ENCODE results near the gene CRIP3. TPM values are rescaled to one million over a fixed set of nuclear protein-coding genes. Genes with fewer than 3 reads are reported as not detected.

Gene CRIP3
- total and polyA plus RNA-seq, 2 of the 8 experiments (the other 6 are each of a cell fraction or from before 2014, with no cell fraction given) = 34.0 to 46.3 TPM

DNA sequence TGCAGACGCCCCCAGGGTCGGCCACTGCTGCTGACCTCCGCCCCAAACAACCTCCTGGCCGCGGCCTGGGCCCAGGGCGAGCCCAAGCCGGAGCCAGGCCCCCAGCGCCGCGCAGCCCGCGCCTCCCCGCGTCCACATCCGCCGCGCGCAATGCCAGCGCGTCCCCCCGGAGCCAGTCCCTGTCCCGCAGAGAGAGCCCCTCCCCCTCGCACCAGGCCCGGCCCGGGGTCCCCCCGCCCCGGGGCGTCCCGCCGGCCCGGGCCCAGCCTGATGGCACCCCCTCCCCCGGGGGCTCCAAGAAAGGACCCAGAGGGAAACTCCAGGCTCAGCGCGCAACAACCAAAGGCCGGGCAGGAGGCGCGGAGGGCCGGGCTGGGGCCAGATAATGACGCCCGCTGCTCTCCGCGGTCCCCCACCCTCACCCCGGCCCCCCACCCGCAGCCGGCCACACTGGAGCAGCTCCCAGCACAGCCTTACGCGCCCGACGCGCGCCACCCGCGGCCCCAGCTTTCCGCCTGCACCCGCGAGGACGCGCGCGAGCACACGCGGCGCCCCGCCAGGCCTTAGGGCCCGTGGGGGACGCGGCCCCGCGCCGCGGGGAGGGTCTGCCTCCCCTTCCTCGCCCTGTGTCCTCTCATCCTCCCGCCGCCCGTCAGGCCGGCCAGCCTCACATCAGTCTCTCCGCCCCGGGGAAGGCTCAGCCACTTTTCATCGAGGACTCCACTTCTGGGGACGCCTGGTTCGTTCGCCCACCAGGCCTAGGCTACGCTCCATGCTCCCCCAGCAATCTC lies 23.4 kb downstream of the CRIP3 start:
- H3K18ac ChIP-seq (ENCODE audit: extremely low read depth, low read length) = no peak overlapping the region
- peak overlapping the region; percentile 44 to 72; a peak in 3 of 4 replicates for H3K4me2 ChIP-seq (ENCODE audit: insufficient read depth in 1 of 2, low read depth in 2 of 2, low read length in 2 of 2)
- H3K9ac ChIP-seq (replicated peaks in 1 of 4; ENCODE audit: extremely low read depth in 1 of 4, low read depth in 3 of 4, low read length in 3 of 4) = no peak overlapping the region; a peak in 1 of 7 replicates
- H2BK20ac ChIP-seq (ENCODE audit: low read length) = no peak overlapping the region
- H3K56ac ChIP-seq (replicated peaks; ENCODE audit: insufficient read length, low read depth, low read length) = no peak overlapping the region
- no peaks in the 10 kb centered on the region for H3K36me3 ChIP-seq (ENCODE audit: control insufficient read depth in 2 of 4, insufficient read depth in 4 of 4, low read length in 3 of 4)
- H3K79me1 ChIP-seq (ENCODE audit: low read depth, low read length) = no peaks in the 10 kb centered on the region
- TF ChIP-seq EZH2 (IDR thresholded peaks at IDR 0.05; ENCODE audit: low read depth, low read length, severe bottlenecking) = peak; percentile 55
- TF ChIP-seq KDM4A (IDR thresholded peaks at IDR 0.05; ENCODE audit: low read depth, low read length, severe bottlenecking) = peak; percentile 59
- TF ChIP-seq GABPA (IDR thresholded peaks at IDR 0.05; ENCODE audit: borderline replicate concordance, insufficient read depth, low read length) = peak; percentile 51; the same call in 1 of the 2 replicates
- TF ChIP-seq, protein P1, sequence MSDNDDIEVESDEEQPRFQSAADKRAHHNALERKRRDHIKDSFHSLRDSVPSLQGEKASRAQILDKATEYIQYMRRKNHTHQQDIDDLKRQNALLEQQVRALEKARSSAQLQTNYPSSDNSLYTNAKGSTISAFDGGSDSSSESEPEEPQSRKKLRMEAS (IDR thresholded peaks at IDR 0.05) = peak; percentile 18; the same call in 1 of the 2 replicates
- no peak for TF ChIP-seq BACH1 (IDR thresholded peaks at IDR 0.05; ENCODE audit: low read length)
- TF ChIP-seq HDAC2 (IDR thresholded peaks at IDR 0.05; ENCODE audit: borderline replicate concordance in 1 of 2, low read depth in 2 of 2, low read length in 2 of 2) = no peak
- peak; percentile 61 for TF ChIP-seq SUZ12 (IDR thresholded peaks at IDR 0.05; ENCODE audit: low read length)
- TF ChIP-seq RAD21 (IDR thresholded peaks at IDR 0.05 in 1 of 2, conservative IDR thresholded peaks at IDR 0.05 in 1 of 2; ENCODE audit: low read depth in 2 of 2, low read length in 2 of 2) = no peak
- no peak overlapping the region for H2BK120ac ChIP-seq (replicated peaks; ENCODE audit: low read depth, low read length)
- H4K91ac ChIP-seq (replicated peaks; ENCODE audit: insufficient read length, low read length) = no peak overlapping the region
- no peak overlapping the region for H3K4ac ChIP-seq (replicated peaks; ENCODE audit: insufficient read length, low read depth, low read length)
- POLR2A ChIA-PET (ENCODE audit: partially characterized antibody) = interaction anchor here (0.7 to 2.6 kb wide), 2 partner anchors 11 to 17 kb away, joined by 3 to 5 read pairs; no protein-coding TSS in a partner anchor
- WGBS, 2 experiments (ENCODE audit: extremely low coverage in 1 of 2, insufficient coverage in 1 of 2, insufficient read length in 1 of 2, insufficient replicate concordance in 2 of 2, low coverage in 1 of 2, low lambda C conversion rate in 2 of 2, missing lambda C conversion rate in 1 of 2) = 19% methylated on average over 42 of the region's 83 CpGs; no CpG with 5 or more reads in 1 of the 2 experiments
- no peaks in the 10 kb centered on the region for H3K79me2 ChIP-seq (ENCODE audit: control insufficient read depth in 1 of 2, insufficient read depth in 2 of 2, low read length in 2 of 2)
- H2BK15ac ChIP-seq (ENCODE audit: low read length) = no peak overlapping the region
- DNase-seq (ENCODE audit: low read depth in 1 of 2, low spot score in 2 of 2) = no peak
- H4K8ac ChIP-seq (ENCODE audit: extremely low read depth, insufficient read depth, low read length) = peak overlapping the region; percentile 86
- no peaks in the 10 kb centered on the region for H4K20me1 ChIP-seq (replicated peaks in 1 of 2; ENCODE audit: control insufficient read depth in 1 of 2, insufficient read depth in 2 of 2, low read length in 2 of 2)
- no peak overlapping the region for H3K14ac ChIP-seq (ENCODE audit: insufficient read length)
- FAIRE-seq = no peak
- H3K4me1 ChIP-seq (replicated peaks in 1 of 4; ENCODE audit: control insufficient read depth in 3 of 4, insufficient read depth in 4 of 4, low read length in 3 of 4) = peaks cover 0 to 14% (median 9%) of the 10 kb centered on the region in 4 experiments; a peak in 5 of 7 replicates
- H3K23me2 ChIP-seq (ENCODE audit: low read depth, low read length) = no peaks in the 10 kb centered on the region; the same call in 1 of the 2 replicates
- H3K27me3 ChIP-seq (replicated peaks in 1 of 4; ENCODE audit: control insufficient read depth in 3 of 4, extremely low read depth in 1 of 4, insufficient read depth in 3 of 4, low read length in 3 of 4) = peaks cover 0 to 28% (median 19%) of the 10 kb centered on the region in 4 experiments; a peak in 5 of 7 replicates
- H3K9me3 ChIP-seq (ENCODE audit: insufficient read depth in 2 of 2, low read depth in 1 of 2, low read length in 1 of 2) = no peaks in the 10 kb centered on the region
- H2AK5ac ChIP-seq (ENCODE audit: low read depth, low read length) = no peak overlapping the region
- no peak overlapping the region for H3K23ac ChIP-seq (ENCODE audit: insufficient read length)
- H3K4me3 ChIP-seq (ENCODE audit: extremely low read depth in 1 of 4, insufficient read depth in 2 of 4, low read depth in 3 of 4, low read length in 4 of 4) = peak overlapping the region; percentile 14 to 65 (median 20); a peak in 7 of 8 replicates
- H4K5ac ChIP-seq (ENCODE audit: insufficient read length, low read depth, low read length) = no peak overlapping the region
- H2AFZ ChIP-seq (ENCODE audit: low read length) = peak overlapping the region; percentile 76; the same call in 1 of the 2 replicates
- H3K27ac ChIP-seq (ENCODE audit: low read depth, low read length) = no peak overlapping the region
- H2BK5ac ChIP-seq (ENCODE audit: low read depth, low read length) = no peak overlapping the region; the same call in 1 of the 2 replicates
- peak overlapping the region; percentile 75; the same call in 1 of the 2 replicates for H2BK12ac ChIP-seq (ENCODE audit: low read depth, low read length)
- CTCF ChIA-PET (ENCODE audit: partially characterized antibody) = interaction anchor here (1.1 kb wide), 1 partner anchor 15 kb away, joined by 3 read pairs; no protein-coding TSS in a partner anchor
